H1 (cell line): ENCODE measurements around the gene STX16.

Experiments
- JUND ChIP-seq: IDR thresholded peaks from 2 replicates; pipeline ENCODE4 v1.6.1; 2011; ENCODE audit warnings: mild to moderate bottlenecking, improper control_type of control experiment, low read length
- ZNF274 ChIP-seq: IDR thresholded peaks from 2 replicates; pipeline ENCODE4 v1.7.0; 2012; ENCODE audit warnings: low read length, borderline replicate concordance; ENCODE audit errors: extremely low read depth

DNA sequence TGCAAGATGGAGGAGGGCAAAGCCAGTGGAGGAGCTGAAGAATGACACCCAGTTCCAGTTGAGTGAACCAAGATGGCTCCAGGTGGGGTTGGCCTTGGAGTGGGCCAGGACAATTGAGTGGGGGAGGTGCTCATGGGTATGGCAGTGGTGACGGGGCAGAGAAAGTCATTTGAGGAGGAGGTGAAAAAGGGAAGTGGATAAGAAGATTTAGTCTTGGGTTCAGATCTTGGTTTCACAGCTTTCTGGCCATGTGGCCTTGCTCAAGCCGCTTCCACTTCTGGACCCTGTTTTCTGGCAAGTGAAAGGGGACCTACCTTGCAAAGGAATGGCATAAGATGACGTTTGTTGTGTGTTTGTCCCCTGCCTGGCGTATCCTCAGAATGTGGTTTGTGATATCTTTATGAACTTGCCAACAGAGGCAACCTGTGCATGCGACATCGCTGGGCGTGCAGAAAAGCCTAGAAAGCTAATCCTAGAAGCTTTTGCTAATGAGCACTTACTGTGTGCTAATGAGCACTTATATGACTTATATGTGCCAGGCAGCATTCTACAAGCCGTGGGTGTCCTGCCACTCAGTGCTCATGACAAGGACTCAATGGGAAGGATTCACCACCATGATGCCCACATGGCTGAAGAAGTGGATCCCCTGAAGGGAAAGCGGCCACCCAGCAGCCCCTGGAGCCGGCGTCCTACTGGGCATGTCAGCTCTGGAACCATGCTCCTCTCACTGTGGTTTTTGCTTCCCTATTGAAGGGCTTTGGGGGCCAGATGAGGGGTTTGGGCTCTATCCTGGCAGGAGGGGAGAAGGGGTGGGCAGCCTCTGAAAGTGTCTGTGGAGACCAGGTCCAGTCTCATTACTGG, 23.6 kb upstream of the STX16 start:
- TF ChIP-seq ZNF274 (no peak), JUND (no peak)
